Inflammatory macrophage (primary cell): ENCODE data around the gene IQSEC3.
"Not testable (repeated sequence)": the region's sequence is repeated elsewhere in the genome, so short reads cannot be mapped to it uniquely, and the experiment has no call there.

Source experiments
- DNase-seq, 2 donors: peaks; one replicate each; pipeline ENCODE4 v3.0.0-alpha.2; 2020 to 2022

IQSEC3 gene

GRCh38 chr12:179131-179884 lies 112.7 kb downstream of the IQSEC3 start:
- no peak for DNase-seq

DNA sequence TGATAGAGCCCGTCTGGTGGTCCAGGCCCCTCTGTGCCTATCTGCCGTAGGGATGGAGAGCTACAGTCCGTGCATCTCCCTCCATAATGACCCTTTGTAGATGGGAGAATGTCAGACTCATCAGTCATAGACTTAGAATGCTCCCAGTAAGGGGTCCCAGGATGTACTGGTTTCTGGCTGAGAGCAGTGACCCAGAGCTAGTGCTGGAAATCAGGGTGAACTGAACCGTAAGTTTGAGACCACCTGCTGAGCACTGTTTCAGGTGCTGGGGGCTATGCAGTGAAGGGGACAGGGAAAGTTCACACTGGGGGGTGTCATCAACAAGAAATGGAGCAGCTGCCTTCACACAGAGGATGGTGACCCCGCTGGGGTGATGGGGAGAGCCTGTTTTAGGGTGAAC lies 113.3 kb downstream of the IQSEC3 start:
- DNase-seq, result no peak

DNA sequence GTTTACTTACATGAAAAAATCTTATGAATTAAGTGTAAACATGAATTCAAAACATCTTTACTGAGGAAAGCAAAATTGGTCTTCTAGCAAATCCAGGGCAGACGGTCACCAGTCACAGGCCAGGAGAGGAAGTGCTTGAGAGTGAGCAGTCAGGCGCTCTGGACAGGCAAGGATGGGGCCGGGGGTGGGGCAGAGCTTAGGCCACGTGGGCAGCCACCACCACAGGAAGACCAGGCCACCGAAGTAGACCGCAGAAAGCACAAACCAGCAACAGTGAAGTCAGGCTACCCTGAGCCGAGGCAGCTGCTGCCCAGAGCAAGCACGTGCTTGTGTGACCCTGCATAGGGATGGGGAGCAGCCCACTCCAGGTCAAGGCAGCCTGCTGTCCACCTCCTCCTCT lies 113.9 kb downstream of the IQSEC3 start:
- DNase-seq, result peak; percentile 91 to 94

DNA sequence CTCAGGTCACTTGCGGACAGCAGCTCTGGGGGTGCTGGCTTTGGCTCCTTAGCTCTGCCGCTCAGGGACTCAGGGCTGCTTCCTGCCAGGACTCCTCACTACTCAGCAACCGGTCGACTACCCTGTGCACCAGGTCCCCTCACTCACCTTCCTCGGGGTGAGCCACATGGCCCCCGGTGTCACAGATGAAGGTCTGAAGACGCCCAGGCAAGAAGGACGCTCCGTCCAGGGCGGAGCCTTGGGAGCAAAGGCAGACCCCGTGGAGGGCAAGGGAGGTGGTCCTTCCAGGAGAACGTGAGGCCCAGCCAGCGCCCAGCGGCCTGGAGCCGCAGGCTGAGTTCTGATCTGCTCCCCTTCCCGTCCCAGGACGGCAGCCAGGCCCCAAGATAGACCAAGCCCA lies 115.4 kb downstream of the IQSEC3 start:
- DNase-seq, result no peak

DNA sequence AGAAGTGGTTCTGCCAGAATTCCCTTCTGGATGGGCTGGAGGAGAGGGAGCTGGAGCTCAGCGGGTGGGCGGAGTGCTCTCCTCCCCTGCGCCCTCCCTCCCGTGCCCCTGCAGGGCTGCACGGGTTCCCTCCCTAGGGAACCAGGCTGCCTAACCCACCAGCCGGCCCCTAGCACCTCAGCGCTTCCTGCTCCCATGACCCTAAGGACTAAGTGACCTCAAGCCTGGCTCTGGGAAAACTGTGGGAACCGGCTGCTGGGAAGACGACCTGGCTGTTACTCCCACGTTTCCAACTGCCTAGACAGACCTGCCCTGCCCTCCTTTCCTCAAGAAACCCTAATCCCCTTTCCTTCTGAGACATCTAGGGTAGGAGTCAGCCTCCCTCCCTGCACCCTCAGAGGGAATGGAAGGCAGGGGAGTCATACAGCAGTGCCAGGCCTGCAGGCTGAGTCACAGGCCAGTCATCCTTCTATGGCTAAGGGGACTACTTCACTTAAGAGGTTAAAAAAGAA lies 115.9 kb downstream of the IQSEC3 start:
- DNase-seq, result peak; percentile 43 to 58

GRCh38 chr12:184811-185575 lies 118.4 kb downstream of the IQSEC3 start:
- peak; percentile 28 to 29 for DNase-seq

DNA sequence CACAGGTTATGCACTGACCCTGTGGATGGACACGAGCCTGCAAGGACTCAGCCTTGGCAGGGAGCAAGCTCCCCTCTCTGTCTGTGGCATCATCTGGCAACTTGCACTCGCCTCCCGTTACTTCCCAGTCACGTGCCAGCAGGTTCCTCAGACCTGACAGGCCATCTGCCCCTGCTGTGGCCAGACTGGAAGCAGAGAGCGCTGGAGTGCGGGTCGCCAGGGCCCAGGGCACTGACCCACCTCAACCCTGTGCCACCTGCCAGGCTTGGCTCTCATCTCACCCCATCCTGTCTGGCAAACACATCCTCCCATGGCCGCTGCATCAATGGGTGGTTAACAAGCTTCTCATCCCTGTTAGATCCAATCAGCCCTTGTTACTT lies 119.0 kb downstream of the IQSEC3 start:
- no peak for DNase-seq

GRCh38 chr12:186006-186625 lies 119.5 kb downstream of the IQSEC3 start:
- no peak for DNase-seq

DNA sequence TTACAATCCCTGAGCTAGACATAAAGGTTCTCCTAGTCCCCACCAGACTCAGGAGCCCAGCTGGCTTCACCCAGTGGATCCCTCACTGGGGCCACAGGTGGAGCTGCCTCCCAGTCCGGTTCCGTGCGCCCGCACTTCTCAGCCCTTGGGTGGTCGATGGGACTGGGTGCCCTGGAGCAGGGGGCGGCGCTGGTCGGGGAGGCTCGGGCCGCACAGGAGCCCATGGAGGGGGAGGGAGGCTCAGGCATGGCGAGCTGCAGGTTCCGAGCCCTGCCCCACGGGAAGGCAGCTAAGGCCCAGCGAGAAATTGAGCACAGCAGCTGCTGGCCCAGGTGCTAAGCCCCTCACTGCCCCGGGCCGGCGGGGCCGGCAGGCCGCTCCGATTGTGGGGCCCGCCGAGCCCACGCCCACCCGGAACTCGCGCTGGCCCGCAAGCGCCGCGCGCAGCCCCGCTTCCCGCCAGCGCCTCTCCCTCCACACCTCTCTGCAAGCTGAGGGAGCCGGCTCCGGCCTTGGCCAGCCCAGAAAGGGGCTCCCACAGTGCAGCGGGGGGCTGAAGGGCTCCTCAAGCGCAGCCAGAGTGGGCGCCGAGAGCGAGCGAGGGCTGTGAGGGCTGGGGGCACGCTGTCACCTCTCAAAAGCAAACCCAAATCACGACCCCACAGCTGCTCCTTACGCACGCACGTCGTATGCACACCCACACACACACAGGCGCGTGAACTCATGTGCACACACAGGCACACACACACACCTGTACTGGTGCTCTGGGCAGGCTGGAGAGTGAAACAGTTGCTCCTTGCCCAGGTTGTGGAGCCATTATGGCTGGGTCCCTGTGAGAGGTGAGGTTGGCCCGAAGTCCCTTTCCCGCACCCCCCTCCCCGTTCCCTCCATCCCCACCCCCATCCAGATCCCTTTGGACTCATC lies 121.7 kb downstream of the IQSEC3 start:
- not testable (repeated sequence) for DNase-seq

DNA sequence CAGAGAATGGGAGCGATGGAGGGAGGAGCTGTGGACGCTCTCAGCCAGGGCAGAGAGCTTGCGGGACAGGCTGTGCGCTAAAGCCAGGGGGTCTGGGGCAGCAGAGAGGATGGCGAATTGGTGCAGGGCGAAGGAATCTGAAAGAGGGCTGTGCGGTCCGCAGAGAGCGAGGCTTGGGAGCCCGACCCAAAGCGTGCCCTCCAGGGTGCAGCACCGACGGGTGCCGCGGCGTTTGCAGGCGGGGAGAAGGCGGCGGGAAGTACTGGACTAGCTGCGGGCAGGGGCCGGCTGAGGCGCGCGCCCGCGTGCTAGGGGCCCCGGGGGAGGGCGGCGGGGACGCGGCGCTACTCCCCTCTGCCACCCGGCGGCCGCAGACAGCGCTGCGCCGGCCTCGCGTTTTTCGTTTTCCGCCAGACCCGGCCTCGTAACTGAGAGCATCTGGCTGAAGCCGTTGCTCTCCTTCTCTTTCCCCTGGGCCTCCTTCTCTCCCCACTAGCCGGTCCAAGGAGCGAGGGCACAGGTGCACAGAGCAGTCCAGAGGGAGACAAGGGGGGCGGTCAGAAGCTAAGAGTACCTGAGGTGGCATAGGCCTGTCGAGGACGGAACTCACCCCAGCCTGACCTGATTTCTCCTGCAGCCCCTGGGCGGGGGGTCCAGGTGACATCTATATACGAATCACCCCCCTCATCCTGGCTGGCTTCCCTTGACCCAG lies 122.5 kb downstream of the IQSEC3 start:
- DNase-seq, result peak; percentile 53 to 73

- no peak for DNase-seq
These were observed 123.0 kb downstream of the IQSEC3 start for GRCh38 chr12:189622-189962.

- DNase-seq, result no peak
These were observed 124.3 kb downstream of the IQSEC3 start for GRCh38 chr12:190881-191280.

GRCh38 chr12:191541-191940 lies 125.0 kb downstream of the IQSEC3 start:
- no peak for DNase-seq

DNA sequence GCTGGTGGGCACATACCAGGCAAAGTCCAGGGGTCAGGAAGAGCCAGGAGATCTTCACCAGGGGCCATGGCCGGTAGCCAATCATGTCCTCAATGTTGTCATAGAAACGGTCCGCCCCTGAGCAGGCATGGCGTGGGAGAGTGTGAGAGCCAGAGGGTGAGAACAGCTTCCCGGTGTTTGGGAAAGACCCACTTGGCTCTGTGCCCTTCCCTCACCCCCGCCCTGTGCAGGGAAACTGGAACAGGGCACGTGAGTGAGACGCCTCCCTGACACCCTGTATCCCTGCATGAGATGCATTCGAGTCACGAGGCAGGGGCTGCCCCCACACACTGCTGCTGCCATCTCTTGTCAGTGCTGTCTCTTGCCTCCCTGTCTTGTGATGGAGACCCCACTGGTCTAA lies 126.7 kb downstream of the IQSEC3 start:
- no peak for DNase-seq

DNA sequence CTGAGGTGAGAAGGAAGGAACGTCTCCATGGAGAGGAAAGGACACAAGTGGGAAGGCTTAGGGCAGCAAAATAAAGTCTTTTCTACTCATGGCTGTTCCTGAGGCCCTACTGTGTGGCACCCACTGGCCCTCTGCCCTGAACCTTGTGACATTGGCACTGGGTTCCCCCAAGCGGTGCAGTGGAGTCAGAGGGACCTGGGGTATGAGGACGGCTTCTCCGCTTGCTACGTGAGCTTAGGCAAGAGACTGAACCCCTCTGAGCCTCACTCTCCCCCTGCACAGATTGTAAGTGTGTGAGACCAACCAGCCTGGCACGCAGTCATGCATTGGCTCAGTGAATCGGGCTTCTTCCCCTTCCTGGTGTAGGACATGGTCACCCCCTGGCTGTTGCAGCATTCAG lies 127.7 kb downstream of the IQSEC3 start:
- DNase-seq, result no peak

DNA sequence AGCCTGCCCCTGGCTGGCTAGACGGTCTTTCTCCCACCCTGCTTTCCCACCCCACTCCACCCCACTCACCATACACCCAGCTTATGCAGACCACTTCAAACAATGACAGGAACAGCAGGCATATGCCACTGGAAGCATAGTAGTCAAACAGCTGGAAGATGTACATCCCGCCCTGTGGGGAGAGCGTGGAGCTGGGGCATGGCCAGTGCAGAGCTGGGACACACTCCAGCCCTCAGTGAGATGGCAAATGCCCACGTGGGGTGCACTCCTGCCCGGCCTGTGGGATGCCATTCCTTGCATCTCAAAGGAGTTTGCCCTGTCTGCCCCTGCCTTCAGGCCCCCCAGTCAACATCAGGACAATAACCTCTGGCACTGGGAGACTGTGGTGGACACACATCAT lies 128.6 kb downstream of the IQSEC3 start:
- no peak for DNase-seq

DNA sequence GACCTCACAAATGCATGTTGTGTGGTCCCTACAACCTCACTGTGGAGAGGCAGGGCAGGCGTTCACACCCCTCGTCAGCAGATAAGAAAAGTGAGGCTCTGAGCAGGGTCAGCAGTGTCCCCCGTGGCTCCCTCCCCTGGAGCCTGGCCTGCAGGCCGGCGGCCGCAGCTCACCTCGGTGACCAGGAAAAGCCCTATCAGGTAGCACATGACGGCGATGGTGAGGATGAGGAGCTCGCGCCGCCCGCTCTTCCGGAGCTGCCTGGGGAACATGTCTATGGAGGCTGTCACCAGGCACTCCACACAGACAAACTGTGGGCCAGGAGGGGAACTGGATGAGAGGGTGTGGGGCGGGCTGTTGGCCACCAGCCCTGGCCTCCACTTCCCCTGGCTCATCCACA lies 129.4 kb downstream of the IQSEC3 start:
- DNase-seq, result no peak

DNA sequence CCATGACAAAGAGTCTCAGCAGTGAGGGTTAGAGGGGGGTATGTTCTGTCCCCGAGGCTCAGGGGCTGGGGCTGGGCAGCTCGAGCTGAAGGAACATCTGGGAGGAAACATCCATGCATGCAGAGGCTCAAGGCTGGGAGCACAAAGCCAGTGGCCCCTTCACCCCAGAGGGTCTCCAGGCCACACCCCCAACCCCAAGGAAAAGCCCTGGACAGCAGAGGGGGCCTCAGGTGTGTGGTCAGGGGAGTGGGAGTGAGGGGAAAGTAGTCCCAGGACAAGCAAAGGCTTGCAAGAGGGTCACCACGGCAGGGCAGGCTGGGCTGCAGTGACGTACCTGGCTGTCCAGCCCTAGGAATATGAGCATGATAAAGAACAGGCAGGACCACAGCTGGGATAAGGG lies 129.9 kb downstream of the IQSEC3 start:
- DNase-seq, result no peak

- DNase-seq, result no peak
These were observed 130.8 kb downstream of the IQSEC3 start for GRCh38 chr12:197347-197746.

DNA sequence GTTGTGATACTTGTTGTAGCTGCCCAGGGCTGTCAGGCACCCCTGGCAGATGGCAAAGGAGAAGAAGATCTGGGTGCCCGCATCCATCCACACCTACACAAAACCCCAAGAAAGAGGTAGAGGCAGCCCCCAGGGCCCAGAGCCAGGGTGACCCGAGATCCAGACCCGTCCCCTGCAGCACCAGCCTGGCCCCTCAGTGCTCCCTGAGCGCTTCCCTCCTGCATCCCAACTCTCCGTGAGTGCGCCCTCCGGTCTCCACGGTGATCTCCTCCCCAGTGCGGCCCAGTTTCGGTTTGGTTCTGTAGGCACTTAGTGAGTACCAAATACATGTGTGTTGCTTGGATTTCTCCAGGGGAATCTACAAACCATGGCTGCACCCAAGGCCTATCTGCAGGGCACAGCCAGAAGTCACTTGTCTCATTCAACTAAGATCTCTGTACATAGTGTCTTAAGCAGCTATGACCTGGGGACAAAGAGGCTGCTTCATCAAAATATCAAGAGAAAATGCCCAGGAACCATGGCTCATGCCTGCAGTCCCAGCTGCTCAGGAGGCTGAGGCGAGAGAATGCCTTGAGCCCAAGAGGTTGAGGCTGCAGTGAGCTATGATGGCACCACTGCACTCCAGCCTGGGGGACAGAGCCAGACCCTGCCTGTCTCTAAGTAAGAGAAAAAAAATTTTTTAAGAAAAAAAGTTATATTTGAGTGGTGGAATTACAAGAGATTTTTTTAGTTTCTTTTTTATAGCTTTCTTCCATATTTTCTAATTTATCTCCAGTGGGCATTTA lies 131.5 kb downstream of the IQSEC3 start:
- no peak for DNase-seq

- DNase-seq, result no peak
These were observed 132.1 kb downstream of the IQSEC3 start for GRCh38 chr12:198705-199104.
